ENCODE results near the gene PDE10A.

GRCh38 chr6:165649166-165650137, 13.6 kb downstream of the PDE10A start:
- TF ChIP-seq CTCF (IDR thresholded peaks at IDR 0.05; ENCODE audit: insufficient read depth, low read depth, low read length) (no peak), EZH2 (IDR thresholded peaks at IDR 0.05; ENCODE audit: insufficient read depth, low read length) (no peak)
